Uterus (tissue), 4 donors: Measurements from ENCODE around the gene CAMTA2. TPM values are rescaled to one million over a fixed set of nuclear protein-coding genes. Genes with fewer than 3 reads are reported as not detected.

Experiments used
- DNase-seq, 2 donors: peaks; one replicate each; pipeline ENCODE4 v3.0.0-alpha.2; 2019 to 2020
- H3K27ac ChIP-seq, 2 donors: fragments of 200-600 bp; sonication (generic); 1 replicate in 1 of 2; 2 replicates in 1 of 2; pipeline ENCODE4 v1.5.1; 2016 to 2018
- H3K27me3 ChIP-seq, 2 donors: fragments of 200-600 bp; sonication (generic); one replicate each; pipeline ENCODE4 v1.5.1; 2018 to 2019; ENCODE audit warnings: control low read depth in 1 of 2
- H3K36me3 ChIP-seq, 2 donors: fragments of 200-600 bp; sonication (generic); one replicate each; pipeline ENCODE4 v1.5.1; 2019; ENCODE audit warnings: control low read depth in 1 of 2
- H3K4me1 ChIP-seq, 2 donors: fragments of 200-600 bp; sonication (generic); one replicate each; pipeline ENCODE4 v1.5.1; 2018 to 2019; ENCODE audit warnings: control low read depth in 1 of 2
- H3K4me3 ChIP-seq, 2 donors: fragments of 200-600 bp; sonication (generic); 1 replicate in 1 of 2; 2 replicates in 1 of 2; pipeline ENCODE4 v1.5.1; 2018 to 2019; ENCODE audit warnings: mild to moderate bottlenecking in 1 of 2
- H3K9me3 ChIP-seq, 2 donors: fragments of 200-600 bp; sonication (generic); one replicate each; pipeline ENCODE4 v1.5.1; 2019; ENCODE audit warnings: control low read depth in 1 of 2
- POLR2A ChIP-seq, 2 donors: fragments of 450-650 bp; IDR thresholded peaks; one replicate each; pipeline ENCODE4 v1.6.1; 2016; ENCODE audit warnings: antibody characterized with exemption in 2 of 2, mild to moderate bottlenecking in 1 of 2, moderate library complexity in 1 of 2
- intact Hi-C: fragments of 100-400 bp; cut with DNase I; formaldehyde crosslinking; loops from one replicate; pipeline ENCODE4 v1.15.1; 2023; ENCODE audit warnings: low total_unique reads
- total RNA-seq, 4 donors: library from RNA; depleted of rRNA in 3 of 4; stranded (reverse); fragments of >200 nt in 3 of 4; gene quantifications; one replicate each; pipeline versions ENCODE4 v1.1.0 to v1.2.4, GENCODE V29; 2014 to 2023
- TF ChIP-seq, protein P1 (sequence below), 4 experiments: fragments of 200-600 bp in 2 of 4; fragments of 450-650 bp in 2 of 4; sonication (generic) in 2 of 4; IDR thresholded peaks; one replicate each; pipeline ENCODE4 v1.5.1; 2016 to 2019; ENCODE audit warnings: antibody characterized with exemption in 4 of 4, mild to moderate bottlenecking in 2 of 4, moderate library complexity in 1 of 4
- donor health status: DM: yes; HTN: yes; CAD: no.

CAMTA2 gene
- total RNA-seq, 4 donors from 2014 or later = 7.3 to 80.8 (median 12.7) TPM

DNA sequence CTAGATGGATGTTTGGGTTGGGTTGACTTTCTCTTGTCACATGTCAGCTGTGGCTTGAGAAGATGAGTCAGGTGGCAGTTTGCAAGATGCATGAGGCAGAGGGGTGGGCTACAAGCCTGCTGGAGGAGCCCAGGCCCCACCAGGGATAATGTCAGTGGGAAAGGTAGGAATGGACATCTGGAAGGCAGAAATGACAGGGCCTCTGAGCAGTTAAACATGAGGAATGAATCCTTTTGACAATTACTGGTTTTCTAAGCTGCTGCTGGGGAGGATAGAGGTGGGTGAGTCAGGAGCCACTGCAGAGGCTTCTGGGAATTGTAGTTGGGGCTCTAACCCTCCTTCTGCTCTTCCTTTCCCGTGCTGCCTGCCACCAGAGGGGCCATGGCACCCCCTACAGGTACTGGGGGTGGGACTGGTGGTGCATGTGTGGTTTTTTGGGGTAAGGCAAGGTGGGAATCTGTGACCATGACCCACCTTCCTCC, 32.0 kb upstream of the CAMTA2 start:
- no peak for DNase-seq
- Histone ChIP-seq H3K27ac (no peak overlapping the region), H3K9me3 (no peaks in the 10 kb centered on the region), H3K27me3 (no peaks in the 10 kb centered on the region), H3K4me1 (no peaks in the 10 kb centered on the region), H3K4me3 (no peak overlapping the region), H3K36me3 (no peaks in the 10 kb centered on the region)
- TF ChIP-seq, protein P1, sequence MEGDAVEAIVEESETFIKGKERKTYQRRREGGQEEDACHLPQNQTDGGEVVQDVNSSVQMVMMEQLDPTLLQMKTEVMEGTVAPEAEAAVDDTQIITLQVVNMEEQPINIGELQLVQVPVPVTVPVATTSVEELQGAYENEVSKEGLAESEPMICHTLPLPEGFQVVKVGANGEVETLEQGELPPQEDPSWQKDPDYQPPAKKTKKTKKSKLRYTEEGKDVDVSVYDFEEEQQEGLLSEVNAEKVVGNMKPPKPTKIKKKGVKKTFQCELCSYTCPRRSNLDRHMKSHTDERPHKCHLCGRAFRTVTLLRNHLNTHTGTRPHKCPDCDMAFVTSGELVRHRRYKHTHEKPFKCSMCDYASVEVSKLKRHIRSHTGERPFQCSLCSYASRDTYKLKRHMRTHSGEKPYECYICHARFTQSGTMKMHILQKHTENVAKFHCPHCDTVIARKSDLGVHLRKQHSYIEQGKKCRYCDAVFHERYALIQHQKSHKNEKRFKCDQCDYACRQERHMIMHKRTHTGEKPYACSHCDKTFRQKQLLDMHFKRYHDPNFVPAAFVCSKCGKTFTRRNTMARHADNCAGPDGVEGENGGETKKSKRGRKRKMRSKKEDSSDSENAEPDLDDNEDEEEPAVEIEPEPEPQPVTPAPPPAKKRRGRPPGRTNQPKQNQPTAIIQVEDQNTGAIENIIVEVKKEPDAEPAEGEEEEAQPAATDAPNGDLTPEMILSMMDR (IDR thresholded peaks at IDR 0.05) = no peak
- TF ChIP-seq POLR2A (IDR thresholded peaks at IDR 0.05) = no peak
- intact Hi-C loops = no loop called here

DNA sequence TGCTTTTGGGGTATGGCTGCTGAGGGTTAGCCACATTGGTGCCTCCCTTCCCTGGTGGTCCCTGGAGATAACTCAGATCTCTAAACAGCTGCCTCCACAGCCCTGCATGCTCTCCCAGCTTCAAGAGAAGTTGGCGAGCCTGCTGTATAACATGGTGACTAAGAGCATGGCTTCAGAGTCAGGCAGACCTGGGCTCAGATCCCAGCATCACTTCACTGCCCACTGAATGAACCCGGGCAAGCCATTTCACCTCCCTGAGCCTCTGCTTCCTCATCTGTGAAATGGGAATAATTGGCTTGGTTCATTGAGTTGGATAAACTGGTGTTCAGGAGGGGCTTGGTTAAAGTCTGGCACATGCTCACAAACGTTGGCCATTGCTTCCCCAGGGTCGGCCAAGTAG, 26.9 kb upstream of the CAMTA2 start:
- H3K4me1 ChIP-seq = no peaks in the 10 kb centered on the region
- H3K4me3 ChIP-seq = no peak overlapping the region
- H3K27me3 ChIP-seq = no peaks in the 10 kb centered on the region
- TF ChIP-seq POLR2A (IDR thresholded peaks at IDR 0.05) = no peak
- TF ChIP-seq, protein P1 (IDR thresholded peaks at IDR 0.05) = no peak
- no peak overlapping the region for H3K27ac ChIP-seq
- intact Hi-C loops = no loop called here
- H3K36me3 ChIP-seq = no peaks in the 10 kb centered on the region
- no peak for DNase-seq
- no peaks in the 10 kb centered on the region for H3K9me3 ChIP-seq

DNA sequence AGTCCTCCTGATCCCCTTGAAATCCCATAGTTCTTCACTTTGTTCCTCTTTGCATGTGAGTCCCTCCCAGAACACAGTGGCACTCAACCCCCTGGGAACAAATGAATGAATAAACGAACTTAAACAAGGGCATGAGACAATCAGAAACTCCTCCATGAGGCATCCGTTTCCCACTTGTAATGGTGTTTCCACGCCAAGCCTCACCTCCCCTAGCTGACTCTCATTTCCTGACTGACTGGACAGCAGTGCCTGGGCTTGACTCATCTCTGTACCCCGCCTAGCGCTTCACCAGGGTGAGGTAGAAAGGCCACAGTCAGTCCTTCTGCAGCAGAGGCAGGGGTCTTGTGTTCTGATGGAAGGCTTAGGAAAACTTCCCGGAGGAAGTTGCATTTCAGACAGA, 24.5 kb upstream of the CAMTA2 start:
- no peaks in the 10 kb centered on the region for H3K4me1 ChIP-seq
- intact Hi-C loops = no loop called here
- no peak overlapping the region for H3K4me3 ChIP-seq
- H3K27ac ChIP-seq = no peak overlapping the region
- H3K27me3 ChIP-seq = no peaks in the 10 kb centered on the region
- H3K36me3 ChIP-seq = no peaks in the 10 kb centered on the region
- no peak for DNase-seq
- TF ChIP-seq POLR2A (IDR thresholded peaks at IDR 0.05) = no peak
- TF ChIP-seq, protein P1 (IDR thresholded peaks at IDR 0.05) = no peak
- no peaks in the 10 kb centered on the region for H3K9me3 ChIP-seq

DNA sequence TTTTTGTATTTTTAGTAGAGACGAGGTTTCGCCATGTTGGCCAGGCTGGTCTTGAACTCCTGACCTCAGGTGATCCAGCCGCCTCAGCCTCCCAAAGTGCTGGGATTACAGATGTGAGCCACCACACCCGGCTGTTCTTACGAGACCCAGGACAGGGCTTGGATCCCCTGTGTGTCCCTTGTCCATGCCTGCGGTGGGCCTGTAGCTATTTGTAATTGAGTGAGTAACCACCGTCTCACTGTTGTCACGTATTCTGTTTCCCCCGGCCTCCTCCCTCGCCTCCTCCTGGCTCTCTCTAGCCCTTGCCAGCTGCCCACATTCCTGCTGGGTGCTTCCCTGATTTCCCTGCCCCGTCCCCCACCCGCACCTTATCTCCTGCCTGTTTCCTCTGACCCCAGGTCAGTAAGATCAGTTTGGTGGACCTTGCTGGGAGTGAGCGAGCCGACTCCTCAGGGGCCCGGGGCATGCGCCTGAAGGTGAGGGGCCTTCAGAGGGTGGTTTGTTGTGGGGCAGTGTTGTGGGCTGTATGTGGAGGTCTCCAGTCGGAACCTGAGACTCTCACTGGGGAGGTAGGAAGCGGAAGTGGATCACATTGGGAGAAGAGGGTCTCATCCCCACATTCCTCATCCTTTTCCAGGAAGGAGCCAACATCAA, 15.9 kb upstream of the CAMTA2 start:
- Histone ChIP-seq H3K4me1 (peaks cover 9 to 18% of the 10 kb centered on the region in 2 donors), H3K4me3 (no peak overlapping the region), H3K27ac (no peak overlapping the region), H3K36me3 (no peaks in the 10 kb centered on the region), H3K27me3 (no peaks in the 10 kb centered on the region), H3K9me3 (no peaks in the 10 kb centered on the region)
- no peak for DNase-seq
- intact Hi-C loops = no loop called here
- TF ChIP-seq POLR2A (IDR thresholded peaks at IDR 0.05) = no peak
- TF ChIP-seq, protein P1 (IDR thresholded peaks at IDR 0.05) = no peak

DNA sequence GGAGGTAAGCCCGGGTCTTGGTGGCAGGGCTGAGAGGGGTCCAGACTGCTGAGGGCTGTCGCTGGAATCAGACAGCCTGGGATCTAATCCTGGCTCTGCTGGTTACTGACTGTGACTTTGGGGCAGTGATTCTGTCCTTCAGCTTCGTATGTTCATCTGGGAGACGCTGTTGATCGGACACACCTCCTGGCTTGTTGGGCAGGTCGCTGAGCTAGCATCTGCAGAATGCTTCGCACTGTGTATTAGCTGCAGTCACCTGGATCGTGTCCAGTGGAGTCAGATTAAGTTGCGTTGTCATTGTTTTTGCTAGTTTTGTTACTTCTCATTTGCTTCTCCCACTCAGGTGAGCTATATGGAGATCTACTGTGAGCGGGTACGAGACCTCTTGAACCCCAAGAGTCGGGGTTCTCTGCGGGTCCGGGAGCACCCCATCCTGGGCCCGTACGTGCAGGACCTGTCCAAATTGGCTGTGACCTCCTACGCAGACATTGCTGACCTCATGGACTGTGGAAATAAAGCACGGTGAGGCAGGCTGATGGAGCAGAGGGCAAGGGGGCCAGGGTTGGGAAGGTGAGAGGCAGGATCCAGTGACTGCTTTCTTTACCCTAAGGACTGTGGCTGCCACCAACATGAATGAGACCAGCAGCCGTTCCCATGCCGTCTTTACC, 14.8 kb upstream of the CAMTA2 start:
- TF ChIP-seq POLR2A (IDR thresholded peaks at IDR 0.05) = no peak
- TF ChIP-seq, protein P1 (IDR thresholded peaks at IDR 0.05) = no peak
- Histone ChIP-seq H3K9me3 (no peaks in the 10 kb centered on the region), H3K4me3 (no peak overlapping the region), H3K4me1 (peaks cover 9 to 18% of the 10 kb centered on the region in 2 donors), H3K27me3 (no peaks in the 10 kb centered on the region), H3K36me3 (no peaks in the 10 kb centered on the region), H3K27ac (no peak overlapping the region)
- DNase-seq = no peak
- intact Hi-C loops = no loop called here
